Vagina (tissue), 2 donors: ENCODE data around the gene PYGM. TPM values are rescaled to one million over a fixed set of nuclear protein-coding genes. Genes with fewer than 3 reads are reported as not detected.

ENCODE experiments used
- DNase-seq, 2 donors: peaks; one replicate each; pipeline ENCODE4 v3.0.0-alpha.2; 2017; ENCODE audit errors: extremely low spot score in 2 of 2
- H3K27ac ChIP-seq: fragments of 200-600 bp; sonication (generic); one replicate; pipeline ENCODE4 v1.5.1; 2019
- H3K27me3 ChIP-seq: fragments of 200-600 bp; sonication (generic); one replicate; pipeline ENCODE4 v1.5.1; 2019
- H3K36me3 ChIP-seq, 2 donors: fragments of 200-600 bp; sonication (generic); one replicate each; pipeline ENCODE4 v1.5.1; 2017 to 2019
- H3K4me1 ChIP-seq: fragments of 200-600 bp; sonication (generic); one replicate; pipeline ENCODE4 v1.5.1; 2019
- H3K4me3 ChIP-seq, 2 donors: fragments of 200-600 bp; sonication (generic); 1 replicate in 1 of 2; 2 replicates in 1 of 2; pipeline ENCODE4 v1.5.1; 2016 to 2019
- H3K9me3 ChIP-seq: fragments of 200-600 bp; sonication (generic); one replicate; pipeline ENCODE4 v1.5.1; 2019
- POLR2A ChIP-seq, 2 donors: fragments of 450-650 bp; IDR thresholded peaks; one replicate each; pipeline ENCODE4 v1.6.1; 2017; ENCODE audit warnings: antibody characterized with exemption in 2 of 2, mild to moderate bottlenecking in 2 of 2, moderate library complexity in 2 of 2
- POLR2AphosphoS5 ChIP-seq, 2 donors: sonication (generic); formaldehyde crosslinking; IDR thresholded peaks; one replicate each; pipeline ENCODE4 v1.9.0; 2017; ENCODE audit warnings: antibody characterized with exemption in 2 of 2, mild to moderate bottlenecking in 2 of 2, low read depth in 1 of 2; ENCODE audit not compliant: insufficient read depth in 1 of 2
- intact Hi-C: fragments of 100-400 bp; cut with DNase I; formaldehyde crosslinking; loops from one replicate; pipeline ENCODE4 v1.15.1; 2023
- total RNA-seq: library from RNA; depleted of rRNA; stranded (reverse); fragments of >200 nt; gene quantifications from one replicate; pipeline ENCODE4 v1.2.3, GENCODE V29; 2016
- TF ChIP-seq, protein P1 (sequence below), 3 experiments: fragments of 450-650 bp in 2 of 3; fragments of 200-600 bp in 1 of 3; sonication (generic) in 1 of 3; IDR thresholded peaks; one replicate each; pipeline ENCODE4 v1.5.1; 2017 to 2019; ENCODE audit warnings: antibody characterized with exemption in 3 of 3, mild to moderate bottlenecking in 2 of 3, moderate library complexity in 2 of 3

The PYGM gene
- total RNA-seq, 1 donor from 2014 or later = 0.98 TPM

DNA sequence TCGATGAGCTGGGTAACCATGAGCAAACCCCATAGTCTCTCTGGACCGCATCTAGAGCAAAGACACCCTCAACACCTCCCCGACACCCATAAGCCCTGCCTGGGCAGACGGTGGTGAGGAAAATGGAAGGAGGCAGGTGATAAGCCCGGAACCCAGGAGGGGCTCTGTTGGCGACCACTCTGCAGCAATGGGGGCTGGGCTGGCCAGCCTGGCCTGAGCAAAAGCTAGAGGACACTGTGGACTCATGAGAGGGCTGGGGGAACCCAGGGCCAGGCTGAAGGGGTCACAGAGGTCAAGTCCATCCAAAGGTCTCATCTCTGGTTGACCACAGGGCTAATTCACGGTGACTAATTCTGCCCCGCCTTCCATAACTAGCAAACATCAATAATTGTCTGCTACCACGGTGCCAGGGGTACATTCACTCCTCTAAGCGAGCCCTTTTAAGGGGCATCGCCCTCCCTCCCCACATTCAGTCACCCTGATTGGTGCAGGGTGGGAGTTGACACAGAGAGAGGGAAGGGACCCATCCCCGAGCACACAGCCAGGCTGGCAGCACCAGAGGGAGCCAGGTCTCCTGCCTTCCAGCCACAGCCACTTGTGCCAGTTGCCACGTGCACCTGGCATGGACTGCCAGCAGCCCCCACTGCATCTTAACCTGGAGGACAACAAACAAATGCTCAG lies 4.0 kb downstream of the PYGM start:
- intact Hi-C loops = no loop called here
- no peak for DNase-seq

DNA sequence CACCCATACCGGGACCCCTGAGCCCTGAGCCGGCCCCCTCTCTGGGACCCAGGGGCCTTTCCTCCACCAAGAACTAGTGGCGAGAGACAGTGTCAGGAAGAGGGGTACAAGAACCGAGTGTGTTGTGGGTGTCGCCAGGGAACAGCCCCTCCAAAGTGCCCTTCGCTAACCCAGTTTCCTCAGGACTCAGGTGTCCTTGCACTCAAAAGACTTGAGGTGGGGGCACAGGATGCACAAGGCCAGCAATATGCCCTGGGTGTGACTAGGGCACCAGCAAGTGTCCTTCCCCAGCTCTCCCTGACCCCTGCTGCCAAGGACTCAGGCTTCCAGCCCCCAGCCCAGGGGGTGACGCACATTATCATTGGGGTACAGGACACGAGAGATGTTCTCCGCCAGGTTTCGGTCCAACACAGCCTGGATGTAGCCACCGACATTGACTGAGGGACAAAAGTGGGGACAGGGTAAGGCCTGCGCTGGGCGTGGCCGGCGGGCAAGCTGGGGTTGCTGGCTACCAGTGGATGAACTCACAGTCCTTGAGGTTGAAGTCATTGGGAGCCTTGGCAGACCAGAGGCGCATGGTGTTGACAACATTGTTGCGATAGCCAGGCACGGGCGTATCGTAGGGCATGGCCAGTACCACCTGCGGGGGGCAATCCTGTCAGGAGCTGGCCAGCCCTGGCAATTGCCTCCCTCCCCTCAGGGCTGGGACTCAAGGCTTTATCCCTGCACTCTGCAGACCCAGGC lies 4.7 kb downstream of the PYGM start:
- H3K27me3 ChIP-seq = no peaks in the 10 kb centered on the region
- TF ChIP-seq, protein P1, sequence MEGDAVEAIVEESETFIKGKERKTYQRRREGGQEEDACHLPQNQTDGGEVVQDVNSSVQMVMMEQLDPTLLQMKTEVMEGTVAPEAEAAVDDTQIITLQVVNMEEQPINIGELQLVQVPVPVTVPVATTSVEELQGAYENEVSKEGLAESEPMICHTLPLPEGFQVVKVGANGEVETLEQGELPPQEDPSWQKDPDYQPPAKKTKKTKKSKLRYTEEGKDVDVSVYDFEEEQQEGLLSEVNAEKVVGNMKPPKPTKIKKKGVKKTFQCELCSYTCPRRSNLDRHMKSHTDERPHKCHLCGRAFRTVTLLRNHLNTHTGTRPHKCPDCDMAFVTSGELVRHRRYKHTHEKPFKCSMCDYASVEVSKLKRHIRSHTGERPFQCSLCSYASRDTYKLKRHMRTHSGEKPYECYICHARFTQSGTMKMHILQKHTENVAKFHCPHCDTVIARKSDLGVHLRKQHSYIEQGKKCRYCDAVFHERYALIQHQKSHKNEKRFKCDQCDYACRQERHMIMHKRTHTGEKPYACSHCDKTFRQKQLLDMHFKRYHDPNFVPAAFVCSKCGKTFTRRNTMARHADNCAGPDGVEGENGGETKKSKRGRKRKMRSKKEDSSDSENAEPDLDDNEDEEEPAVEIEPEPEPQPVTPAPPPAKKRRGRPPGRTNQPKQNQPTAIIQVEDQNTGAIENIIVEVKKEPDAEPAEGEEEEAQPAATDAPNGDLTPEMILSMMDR (IDR thresholded peaks at IDR 0.05) = no peak
- TF ChIP-seq POLR2A (IDR thresholded peaks at IDR 0.05) (no peak), POLR2AphosphoS5 (IDR thresholded peaks at IDR 0.05; ENCODE audit: insufficient read depth in 1 of 2, low read depth in 1 of 2) (no peak)
- H3K4me3 ChIP-seq = no peak overlapping the region
- H3K9me3 ChIP-seq = no peaks in the 10 kb centered on the region
- intact Hi-C loops = no loop called here
- DNase-seq = no peak
- H3K27ac ChIP-seq = no peak overlapping the region
- no peaks in the 10 kb centered on the region for H3K36me3 ChIP-seq
- peaks cover 10% of the 10 kb centered on the region for H3K4me1 ChIP-seq

More for the DNA sequence above, 4.0 kb downstream of the PYGM start:
- H3K27ac ChIP-seq = no peak overlapping the region
- H3K27me3 ChIP-seq = no peaks in the 10 kb centered on the region
- TF ChIP-seq POLR2A (IDR thresholded peaks at IDR 0.05) (no peak), POLR2AphosphoS5 (IDR thresholded peaks at IDR 0.05; ENCODE audit: insufficient read depth in 1 of 2, low read depth in 1 of 2) (no peak)
- TF ChIP-seq, protein P1 (IDR thresholded peaks at IDR 0.05) = no peak
- no peaks in the 10 kb centered on the region for H3K36me3 ChIP-seq
- H3K4me1 ChIP-seq = peaks cover 17% of the 10 kb centered on the region
- no peaks in the 10 kb centered on the region for H3K9me3 ChIP-seq
- no peak overlapping the region for H3K4me3 ChIP-seq

DNA sequence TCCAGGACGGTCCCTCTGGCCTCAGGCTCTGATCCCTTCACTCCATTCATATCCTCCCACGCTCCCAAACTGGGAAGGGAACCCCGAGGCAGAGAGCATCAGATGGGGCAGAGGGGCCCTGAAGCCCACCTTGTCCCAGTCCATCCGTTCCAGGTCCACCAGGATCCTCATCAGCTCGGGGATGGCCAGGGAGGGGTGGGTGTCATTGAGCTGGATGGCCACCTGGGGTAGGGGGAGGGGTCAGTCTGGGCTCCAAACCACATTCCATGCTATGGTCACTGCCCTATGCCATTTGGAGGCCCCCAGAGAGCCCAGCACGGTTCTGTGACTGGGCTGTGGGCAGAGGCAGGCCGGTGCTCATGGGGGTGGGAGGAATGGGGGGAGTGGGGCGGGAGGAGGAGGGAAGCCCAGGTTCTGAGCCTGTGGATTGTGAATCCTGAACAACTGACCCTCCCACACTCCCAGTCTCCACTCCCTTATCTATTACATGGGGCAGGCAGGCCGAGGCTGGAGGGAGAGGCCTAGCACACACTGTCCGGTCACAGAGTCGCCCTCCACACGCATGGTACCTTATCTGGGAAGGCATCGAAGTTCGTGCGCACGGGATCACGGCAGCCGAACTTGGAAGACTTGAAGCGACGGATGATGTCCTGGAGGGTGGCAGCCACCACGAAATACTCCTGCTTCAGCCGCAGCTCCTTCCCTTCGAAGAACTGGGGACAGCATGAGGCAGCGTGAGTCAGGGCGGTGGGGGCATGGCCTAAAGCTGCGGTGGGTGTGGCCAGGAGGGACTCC lies 5.5 kb downstream of the PYGM start:
- Histone ChIP-seq H3K36me3 (no peaks in the 10 kb centered on the region), H3K4me3 (no peak overlapping the region), H3K4me1 (peaks cover 4% of the 10 kb centered on the region), H3K27ac (no peak overlapping the region), H3K27me3 (no peaks in the 10 kb centered on the region), H3K9me3 (no peaks in the 10 kb centered on the region)
- intact Hi-C loops = no loop called here
- no peak for DNase-seq
- TF ChIP-seq, protein P1 (IDR thresholded peaks at IDR 0.05) = no peak
- TF ChIP-seq POLR2A (IDR thresholded peaks at IDR 0.05) = no peak
- TF ChIP-seq POLR2AphosphoS5 (IDR thresholded peaks at IDR 0.05; ENCODE audit: insufficient read depth in 1 of 2, low read depth in 1 of 2) = no peak

DNA sequence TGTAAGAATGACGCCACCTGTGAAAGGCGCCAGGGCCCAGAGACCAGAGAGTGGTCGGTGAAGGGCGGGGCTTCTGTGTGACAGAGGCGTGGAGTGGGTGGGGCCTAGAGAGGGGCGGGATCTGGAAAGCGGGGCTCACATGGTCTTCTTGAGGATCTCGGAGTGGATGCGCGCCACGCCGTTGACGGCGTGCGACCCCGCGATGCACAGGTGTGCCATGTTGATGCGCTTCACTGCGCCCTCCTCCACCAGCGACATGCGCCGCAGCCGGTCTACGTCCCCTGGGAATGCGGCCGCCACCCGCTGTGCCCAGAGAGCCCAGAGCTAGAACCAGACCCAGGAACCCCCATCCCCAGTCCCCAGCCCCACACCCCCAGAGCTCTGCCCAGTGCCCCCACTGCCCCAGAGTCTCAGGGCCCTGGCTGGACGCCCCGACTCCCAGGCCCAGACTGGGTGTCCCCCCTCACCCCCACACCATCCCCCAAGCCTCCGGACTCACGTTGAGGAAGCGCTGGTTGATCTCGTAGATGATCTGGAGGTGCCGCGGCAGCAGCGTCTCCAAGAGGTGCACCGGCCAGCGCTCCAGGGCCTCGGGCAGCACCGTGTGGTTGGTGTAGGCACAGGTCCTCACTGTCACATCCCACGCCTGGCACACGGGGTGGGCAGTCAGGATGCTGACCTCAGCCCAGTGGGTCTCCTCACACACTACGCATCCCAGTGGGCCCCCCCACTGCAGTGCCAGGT lies 6.2 kb downstream of the PYGM start:
- no peak overlapping the region for H3K4me3 ChIP-seq
- intact Hi-C loops = no loop called here
- H3K27me3 ChIP-seq = no peaks in the 10 kb centered on the region
- TF ChIP-seq, protein P1 (IDR thresholded peaks at IDR 0.05) = no peak
- no peak for TF ChIP-seq POLR2AphosphoS5 (IDR thresholded peaks at IDR 0.05; ENCODE audit: insufficient read depth in 1 of 2, low read depth in 1 of 2)
- no peak for TF ChIP-seq POLR2A (IDR thresholded peaks at IDR 0.05)
- no peak for DNase-seq
- no peaks in the 10 kb centered on the region for H3K9me3 ChIP-seq
- H3K36me3 ChIP-seq = no peaks in the 10 kb centered on the region
- H3K4me1 ChIP-seq = peaks cover 4% of the 10 kb centered on the region
- no peak overlapping the region for H3K27ac ChIP-seq
